Central memory CD4-positive, alpha-beta T cell (primary cell): ENCODE measurements around the gene PRAC1.

Experiments used
- DNase-seq: peaks from one replicate; pipeline ENCODE4 v3.0.0; 2022
- total RNA-seq, 3 experiments: gene quantifications; one replicate each; lab custom pipeline; 2026; lab: John Stamatoyannopoulos, UW

Gene PRAC1
- 0 reads per million in 3 experiments for total RNA-seq

GRCh38 chr17:48722201-48722907, at the start of gene PRAC1:
Gene PRAC1 (minus strand): TSS chr17:48722518. CDS start chr17:48722392, 126 bp downstream.
- DNase-seq: no peak

DNA sequence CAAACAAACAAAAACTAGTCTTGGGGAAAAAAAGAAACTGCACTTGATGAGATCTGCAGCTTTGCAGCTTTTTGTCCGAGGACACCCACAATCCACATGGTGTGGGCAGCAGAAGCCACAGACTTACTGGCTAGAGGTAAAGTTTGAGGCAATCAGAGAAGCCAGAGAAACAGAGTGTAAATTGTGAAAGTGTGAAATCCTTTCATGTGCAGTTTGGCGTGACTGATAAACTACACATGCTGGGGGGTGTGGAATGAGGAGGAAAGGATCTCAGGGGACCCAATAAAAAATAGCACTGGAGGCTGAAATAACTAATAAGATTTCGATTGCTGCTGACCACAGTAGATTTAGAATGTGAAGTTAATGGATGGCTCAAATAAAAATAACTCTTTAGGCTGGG, 48.6 kb upstream of the PRAC1 start:
- DNase-seq: no peak

- DNase-seq: no peak
Observed at GRCh38 chr17:48769009-48769675, 46.8 kb upstream of the PRAC1 start.

DNA sequence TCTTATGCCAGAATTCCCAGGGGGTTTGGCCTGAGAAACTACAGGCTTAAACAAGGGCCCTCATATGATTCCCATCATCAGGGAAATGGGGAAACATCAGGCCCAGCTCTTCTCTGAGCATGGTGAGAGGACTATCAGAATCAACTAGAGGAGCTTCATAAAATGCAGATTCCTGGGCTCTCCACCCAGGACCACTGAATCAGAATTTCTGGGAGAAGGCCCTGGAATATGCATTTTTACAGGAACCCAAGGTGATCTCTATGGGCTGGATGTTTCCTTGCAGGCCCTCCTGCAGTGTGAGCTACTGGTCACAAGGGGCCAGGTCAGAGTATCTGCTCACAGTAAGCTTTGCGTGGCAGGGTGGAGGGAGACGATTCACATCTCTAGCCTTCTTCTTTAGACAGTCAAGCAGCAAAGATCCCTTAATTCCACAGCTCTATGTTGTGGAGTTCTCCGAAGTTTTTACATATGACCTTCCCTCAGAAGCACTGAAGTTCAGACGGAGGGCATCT, 45.0 kb upstream of the PRAC1 start:
- DNase-seq: no peak

DNA sequence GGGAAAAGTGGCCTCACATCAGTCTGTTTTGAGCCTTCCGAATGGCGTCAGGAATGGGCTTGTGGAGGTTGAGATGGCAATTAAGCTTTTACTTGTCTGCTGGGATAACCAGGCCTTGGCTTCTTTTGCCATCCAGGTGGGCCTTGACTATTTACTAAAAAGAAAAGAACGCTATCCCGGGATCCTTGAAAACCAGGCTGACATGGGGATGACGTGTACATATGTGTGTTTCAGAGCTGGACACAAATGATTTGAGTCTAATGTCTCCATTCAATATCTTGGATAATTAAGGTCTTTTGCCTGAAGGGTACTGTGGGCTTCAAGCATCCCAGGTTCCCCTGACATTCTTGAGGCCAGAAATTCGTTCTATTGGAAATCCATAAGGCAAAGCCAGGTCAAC, 38.8 kb upstream of the PRAC1 start:
- no peak for DNase-seq

GRCh38 chr17:48760411-48760810, 38.1 kb upstream of the PRAC1 start:
- DNase-seq: no peak

DNA sequence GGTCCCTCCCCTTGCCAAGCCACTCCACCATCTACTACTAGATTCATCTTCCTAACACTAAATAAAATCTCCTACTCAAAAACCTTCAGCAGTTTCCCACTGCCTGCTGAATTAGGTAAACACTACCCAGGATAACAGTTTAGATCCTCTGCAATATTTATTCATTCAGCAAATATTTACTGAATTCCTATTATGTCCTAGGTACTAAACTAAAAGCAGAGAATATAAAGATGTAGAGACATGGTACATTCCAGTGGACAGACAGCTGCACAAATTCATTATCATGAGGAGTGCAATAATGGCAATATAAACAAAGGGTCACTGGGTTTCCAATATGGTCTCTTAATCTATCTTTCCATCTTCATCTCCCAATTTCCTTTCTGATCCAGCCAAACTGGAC, 37.0 kb upstream of the PRAC1 start:
- DNase-seq: no peak

DNA sequence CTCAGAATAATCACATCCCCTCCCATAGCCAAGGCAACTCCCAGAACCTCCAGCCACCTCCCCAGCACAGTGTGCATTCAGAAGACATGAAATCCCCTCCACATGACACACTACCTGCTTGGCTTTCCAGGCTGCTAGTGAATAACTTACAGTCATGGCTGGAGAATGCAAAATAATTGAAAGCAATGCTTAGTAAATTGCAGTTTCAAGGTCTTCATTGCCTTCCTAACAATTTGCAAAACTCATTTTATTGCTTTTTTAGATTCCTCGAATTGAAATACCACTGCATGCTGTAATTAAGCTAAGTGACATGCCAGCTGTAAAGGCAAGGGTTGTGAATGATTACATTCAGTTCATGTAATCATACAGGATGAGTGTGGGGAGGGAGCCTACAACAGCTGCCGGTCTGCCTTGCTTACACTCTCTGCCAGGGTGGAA, 35.2 kb upstream of the PRAC1 start:
- no peak for DNase-seq

DNA sequence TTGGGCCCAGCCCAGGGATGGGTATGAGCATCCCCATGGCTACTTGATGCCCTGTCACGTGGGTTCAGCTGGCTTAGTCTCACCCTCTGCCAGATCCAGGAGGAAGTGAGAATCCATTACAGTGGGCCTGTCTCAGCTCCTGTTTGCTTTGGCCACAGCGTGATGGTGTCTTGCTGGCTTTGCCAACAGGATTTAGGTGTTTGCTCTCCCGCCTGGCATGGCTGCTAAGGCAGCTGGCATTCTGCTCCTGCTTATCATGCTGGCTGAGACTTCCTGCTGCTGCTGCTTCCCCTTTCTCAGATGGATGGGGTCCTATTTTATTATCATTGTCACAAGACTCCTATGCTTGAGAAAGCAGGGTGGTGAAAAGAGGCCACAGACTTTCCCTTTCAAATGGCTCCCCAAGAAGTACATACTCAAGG, 34.5 kb upstream of the PRAC1 start:
- no peak for DNase-seq

DNA sequence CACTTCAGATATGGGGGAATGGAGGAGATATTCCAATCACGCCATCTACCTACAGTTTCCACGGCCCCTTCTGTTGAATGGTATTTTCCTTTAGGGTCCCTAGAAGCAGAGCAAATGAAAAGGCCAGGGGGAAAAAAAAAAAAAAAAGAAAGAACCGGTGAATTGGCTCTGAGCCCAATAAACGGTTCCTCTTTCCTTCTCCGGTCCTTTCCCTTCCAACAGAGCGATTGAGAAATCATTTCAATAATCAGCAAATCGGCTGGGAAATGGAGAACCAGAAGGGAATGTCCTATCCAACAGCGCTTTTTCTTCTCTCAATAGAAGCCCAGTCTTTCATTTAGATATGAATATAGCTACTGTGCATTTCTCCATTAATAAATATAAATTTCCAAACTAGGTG, 33.0 kb upstream of the PRAC1 start:
- DNase-seq: no peak

DNA sequence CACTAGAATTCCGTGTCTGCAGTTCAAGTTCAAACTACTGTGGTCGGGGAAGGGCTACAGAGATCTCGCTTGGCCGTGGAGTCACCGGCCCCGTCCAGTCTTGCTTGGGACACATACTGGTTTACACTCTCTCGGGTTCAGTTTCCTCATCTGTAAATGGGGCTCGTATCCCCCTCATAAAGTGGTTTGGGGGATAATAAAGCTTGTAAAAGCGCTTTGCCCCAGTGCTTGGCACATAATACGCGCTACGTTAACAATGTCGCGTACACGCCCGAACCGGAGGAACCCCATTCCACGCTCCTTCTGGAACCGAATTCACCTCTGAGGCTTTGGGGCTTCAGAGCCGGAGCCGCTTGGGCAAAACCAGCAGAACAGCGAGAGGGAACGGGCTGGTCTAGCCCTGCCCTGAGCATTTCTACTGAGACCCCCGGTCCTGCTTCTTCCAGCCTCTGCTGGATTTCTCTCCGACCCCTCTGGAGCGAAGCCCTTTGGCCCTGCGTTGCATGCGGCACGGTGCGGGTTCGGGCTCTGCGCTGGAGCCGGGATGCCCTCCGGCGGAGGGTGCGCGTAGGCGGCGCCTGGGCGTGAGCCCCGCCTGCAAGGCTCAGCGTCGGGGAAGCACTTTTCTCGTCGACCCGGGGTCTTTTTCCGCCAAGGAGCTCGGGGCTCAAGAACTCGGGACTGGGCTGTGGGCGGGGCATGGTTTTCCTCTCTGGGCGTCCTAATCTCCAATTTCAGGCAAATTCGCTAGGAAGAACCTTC, 32.4 kb upstream of the PRAC1 start:
- DNase-seq: no peak

- no peak for DNase-seq
Observed at GRCh38 chr17:48753794-48754499, 31.6 kb upstream of the PRAC1 start.

- no peak for DNase-seq
Observed at GRCh38 chr17:48752399-48753288, 30.3 kb upstream of the PRAC1 start.

GRCh38 chr17:48751733-48752398, 29.5 kb upstream of the PRAC1 start:
- no peak for DNase-seq

DNA sequence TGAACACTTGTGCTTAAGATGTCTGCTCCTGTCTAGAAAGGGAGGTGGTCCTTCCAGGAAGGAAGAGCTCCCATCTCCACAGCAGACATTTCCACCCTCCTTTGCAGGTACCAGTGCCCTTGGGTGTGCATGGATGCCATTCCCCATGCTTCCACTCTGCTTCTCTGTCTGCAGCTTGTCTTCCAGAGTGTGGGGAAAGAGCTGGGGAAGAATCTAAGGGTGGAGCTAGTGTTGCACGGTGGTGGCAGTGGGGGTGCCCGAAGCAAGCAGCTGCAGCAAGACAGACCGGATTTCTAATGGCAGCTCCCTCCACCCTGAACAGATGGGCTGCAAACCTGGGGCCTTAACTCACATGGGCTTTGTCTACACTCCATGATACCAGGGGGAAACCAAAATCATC, 28.9 kb upstream of the PRAC1 start:
- DNase-seq: no peak

DNA sequence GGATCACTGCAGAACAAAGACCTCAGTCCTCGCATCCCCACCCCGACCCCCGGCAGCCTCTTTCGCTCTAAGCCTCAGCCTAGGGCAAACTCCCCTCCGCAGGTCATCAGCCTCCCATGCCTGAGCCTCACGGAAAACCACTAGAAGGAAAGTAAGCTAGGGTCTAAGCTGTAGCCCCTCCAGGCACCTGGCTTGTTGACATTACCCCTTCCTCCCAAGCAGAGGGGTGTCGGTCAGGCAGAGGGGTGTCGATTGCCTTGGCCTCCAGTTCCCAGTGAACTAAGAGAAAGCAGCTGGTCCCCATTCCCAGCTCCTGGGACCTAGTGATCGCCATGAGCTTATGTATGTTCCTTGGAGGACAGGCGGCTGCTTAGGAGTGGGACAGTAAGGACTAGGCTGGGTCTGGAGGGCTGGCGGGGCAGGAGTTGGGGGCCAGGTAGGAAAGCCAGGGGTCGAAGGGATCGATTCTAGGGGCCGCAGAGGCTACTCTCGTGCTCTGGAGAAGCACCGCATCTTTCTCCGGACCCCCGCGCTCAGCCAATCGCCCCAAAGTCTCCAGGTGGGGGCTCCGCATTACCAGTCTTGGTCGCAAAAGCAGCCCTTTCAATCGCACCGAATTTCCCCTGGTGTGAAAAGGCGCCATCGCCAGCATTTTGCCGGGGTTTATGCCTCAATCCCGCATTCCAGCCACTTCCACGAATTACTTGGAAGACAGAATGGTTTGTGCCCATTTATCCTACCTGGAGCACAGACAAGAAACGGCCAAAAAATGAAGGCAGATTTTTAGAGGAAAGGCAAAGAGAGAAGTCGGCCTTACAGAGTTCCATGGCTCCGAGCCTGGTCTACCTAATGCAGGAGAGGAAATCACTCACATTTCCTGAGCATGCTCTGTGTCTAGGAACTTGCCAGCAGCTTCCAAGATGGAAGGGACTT, 27.6 kb upstream of the PRAC1 start:
- no peak for DNase-seq

DNA sequence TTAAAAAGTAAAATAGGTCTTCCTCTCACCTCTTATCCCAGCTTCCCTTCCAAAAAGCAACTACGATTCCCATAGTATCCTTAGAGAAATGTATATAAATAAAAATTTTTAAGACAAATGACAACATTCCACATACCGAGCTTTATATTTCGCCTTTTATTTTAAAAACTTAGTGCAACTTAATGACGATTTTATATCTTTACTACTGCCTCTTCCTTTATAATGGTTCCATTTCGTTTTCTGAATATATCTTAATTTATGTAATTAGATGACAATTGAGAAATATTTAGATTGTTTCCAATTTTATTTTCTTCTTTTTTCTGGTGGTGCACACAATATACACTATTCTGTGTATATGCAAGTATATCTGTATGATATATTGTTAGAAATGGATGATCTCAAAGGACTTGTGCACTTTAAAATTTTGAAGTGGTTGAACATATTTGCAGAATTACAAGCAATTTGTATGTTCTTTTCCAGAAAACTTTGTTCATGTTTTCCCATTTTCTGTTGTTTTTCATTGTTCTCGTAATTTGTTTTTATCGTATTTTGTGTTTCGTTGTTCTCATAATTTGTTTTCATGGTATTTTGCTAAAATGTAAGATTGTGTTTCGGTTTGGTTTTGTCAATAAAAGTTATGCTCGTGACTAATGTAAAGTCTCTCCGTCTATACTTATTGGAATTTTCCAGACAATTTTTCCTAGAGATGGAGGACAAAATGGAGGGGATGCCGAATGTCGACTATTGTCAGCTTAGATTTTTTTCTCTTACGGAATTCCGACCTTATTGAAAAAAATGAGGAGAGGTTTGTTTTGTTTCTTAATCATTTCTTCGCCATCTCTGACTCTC, 26.6 kb upstream of the PRAC1 start:
- DNase-seq: no peak

DNA sequence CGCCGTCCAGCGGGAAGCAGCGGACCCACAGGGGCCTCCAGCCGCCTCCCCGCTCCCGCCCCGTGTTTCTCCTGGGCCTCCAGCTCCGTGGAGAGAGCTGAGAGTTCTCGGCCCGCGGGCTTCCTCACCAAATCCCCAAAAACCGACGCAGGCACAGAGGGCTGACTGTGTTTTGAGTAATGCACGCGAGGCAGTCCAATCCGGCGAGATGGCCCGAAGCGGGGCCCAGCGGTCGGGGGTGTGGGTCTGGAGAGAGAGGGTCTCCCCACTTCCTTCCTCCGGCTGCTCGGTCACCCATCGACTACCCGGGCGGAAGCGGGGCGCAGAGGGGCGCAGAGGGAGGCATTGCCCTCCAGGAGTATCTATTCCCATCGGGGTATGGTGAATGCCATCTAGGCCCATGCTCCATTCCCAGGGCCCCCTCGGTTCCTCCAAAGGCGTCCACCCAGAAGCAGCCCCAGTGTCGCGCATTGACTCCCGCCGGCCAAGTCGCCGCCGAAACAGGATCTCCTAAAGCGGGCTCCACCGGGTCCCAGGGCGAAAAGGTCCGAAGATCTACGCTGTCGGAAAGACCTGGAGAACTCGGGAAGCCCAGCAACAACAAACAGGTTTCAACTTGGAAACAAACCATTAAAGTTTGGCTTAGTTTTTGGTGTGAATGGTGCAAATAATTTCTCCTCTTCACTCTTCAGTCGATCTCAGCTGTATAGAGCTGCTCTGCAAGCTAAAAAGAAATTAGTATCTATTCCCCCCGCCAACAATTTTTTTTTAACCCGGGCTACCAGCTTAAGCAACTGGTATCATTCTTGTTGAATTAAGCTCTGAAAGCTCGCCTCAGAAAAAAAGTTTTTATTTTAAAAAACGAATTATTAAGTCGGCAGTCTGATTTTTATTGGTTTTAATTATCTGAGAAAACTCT, 25.4 kb upstream of the PRAC1 start:
- no peak for DNase-seq
